ENCODE data around the gene APOBR.

Gene APOBR

GRCh38 chr16:28531777-28532744 lies 37.6 kb downstream of the APOBR start:
- no peak overlapping the region for H3K4me3 ChIP-seq (ENCODE audit: low read depth, low read length)
- no peak for DNase-seq (ENCODE audit: low read depth)
- TF ChIP-seq CTCF (IDR thresholded peaks at IDR 0.05; ENCODE audit: low read depth, low read length, missing control alignments): no peak

GRCh38 chr16:28532940-28533647 lies 38.7 kb downstream of the APOBR start:
- DNase-seq (ENCODE audit: low read depth): no peak
- no peak overlapping the region for H3K4me3 ChIP-seq (ENCODE audit: low read depth, low read length)
- no peak for TF ChIP-seq CTCF (IDR thresholded peaks at IDR 0.05; ENCODE audit: low read depth, low read length, missing control alignments)

DNA sequence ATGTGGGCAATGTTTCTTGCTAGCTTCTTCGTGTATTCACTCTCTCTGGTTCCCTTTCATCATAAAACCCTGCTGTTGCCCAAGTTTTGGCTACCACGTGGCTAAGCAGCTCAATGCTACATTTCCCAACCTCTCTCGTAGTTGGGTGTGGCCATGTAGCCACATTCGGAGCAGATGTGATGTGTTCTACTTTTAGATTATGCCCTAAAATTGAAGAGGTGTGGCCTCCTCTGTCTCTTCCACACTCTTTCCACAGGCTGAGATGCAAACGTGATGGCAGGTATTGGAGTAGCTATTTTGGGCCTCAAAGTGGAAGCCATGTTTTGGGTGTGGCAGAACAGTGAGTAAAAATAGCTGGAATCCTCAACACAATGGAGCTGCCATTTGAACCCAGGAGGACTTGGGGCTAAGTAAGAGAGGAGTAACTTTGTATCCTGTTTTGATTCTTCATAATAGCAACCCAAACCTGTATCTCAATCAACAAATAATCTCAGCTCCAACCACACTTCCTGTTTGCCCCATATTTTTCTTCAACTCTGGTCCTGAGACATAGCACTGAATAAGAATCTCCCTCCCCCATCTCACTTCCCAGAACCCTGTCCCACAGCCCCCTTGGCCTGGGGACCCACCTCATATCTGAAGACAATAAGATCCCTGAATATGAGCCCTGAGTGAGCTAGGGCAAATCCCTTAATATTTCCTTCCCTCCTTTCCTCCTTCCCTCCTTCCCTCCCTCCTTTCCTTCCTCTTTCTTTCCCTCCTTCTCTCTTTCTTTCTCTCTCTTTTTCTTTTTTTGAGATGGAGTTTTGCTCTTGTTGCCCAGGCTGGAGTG lies 40.3 kb downstream of the APOBR start:
- DNase-seq (ENCODE audit: low read depth): no peak
- no peak overlapping the region for H3K4me3 ChIP-seq (ENCODE audit: low read depth, low read length)
- no peak for TF ChIP-seq CTCF (IDR thresholded peaks at IDR 0.05; ENCODE audit: low read depth, low read length, missing control alignments)

- no peak for DNase-seq (ENCODE audit: low read depth)
- H3K4me3 ChIP-seq (ENCODE audit: low read depth, low read length): no peak overlapping the region
- no peak for TF ChIP-seq CTCF (IDR thresholded peaks at IDR 0.05; ENCODE audit: low read depth, low read length, missing control alignments)
These were observed 42.6 kb downstream of the APOBR start for GRCh38 chr16:28537076-28537475.

GRCh38 chr16:28537964-28538732 lies 43.7 kb downstream of the APOBR start:
- TF ChIP-seq CTCF (IDR thresholded peaks at IDR 0.05; ENCODE audit: low read depth, low read length, missing control alignments): no peak
- DNase-seq (ENCODE audit: low read depth): no peak
- H3K4me3 ChIP-seq (ENCODE audit: low read depth, low read length): no peak overlapping the region

Measured in GM12864 (cell line).